Measurements from ENCODE around the gene HLCS. TPM values are rescaled to one million over a fixed set of nuclear protein-coding genes. Genes with fewer than 3 reads are reported as not detected.
"Not testable (repeated sequence)": the region's sequence is repeated elsewhere in the genome, so short reads cannot be mapped to it uniquely, and the experiment has no call there.

Gene HLCS
- polyA plus RNA-seq, 1 experiment = 22.3 TPM

- Histone ChIP-seq H3K27ac (ENCODE audit: low read depth, low read length) (no peak overlapping the region), H3K27me3 (ENCODE audit: control insufficient read depth, insufficient read depth, low read length) (no peaks in the 10 kb centered on the region), H3K9me3 (ENCODE audit: control insufficient read depth, insufficient read depth, low read length) (no peaks in the 10 kb centered on the region; the same call in 1 of the 2 replicates), H3K4me3 (ENCODE audit: low read depth, low read length) (no peak overlapping the region)
- no peak for DNase-seq (ENCODE audit: low read depth, low spot score)
- TF ChIP-seq CTCF (IDR thresholded peaks at IDR 0.05; ENCODE audit: low read depth, low read length) = no peak
- CTCF ChIA-PET = no interaction called here
- POLR2A ChIA-PET = no interaction called here
Observed at GRCh38 chr21:36959020-36959835, 7.2 kb downstream of the HLCS start.

- TF ChIP-seq CTCF (IDR thresholded peaks at IDR 0.05; ENCODE audit: low read depth, low read length) = no peak
- DNase-seq (ENCODE audit: low read depth, low spot score) = no peak
- Histone ChIP-seq H3K9me3 (ENCODE audit: control insufficient read depth, insufficient read depth, low read length) (no peaks in the 10 kb centered on the region; the same call in 1 of the 2 replicates), H3K4me3 (ENCODE audit: low read depth, low read length) (no peak overlapping the region), H3K27me3 (ENCODE audit: control insufficient read depth, insufficient read depth, low read length) (no peaks in the 10 kb centered on the region), H3K27ac (ENCODE audit: low read depth, low read length) (no peak overlapping the region)
- CTCF ChIA-PET = no interaction called here
- POLR2A ChIA-PET = no interaction called here
Observed at GRCh38 chr21:36955783-36956182, 10.7 kb downstream of the HLCS start.

DNA sequence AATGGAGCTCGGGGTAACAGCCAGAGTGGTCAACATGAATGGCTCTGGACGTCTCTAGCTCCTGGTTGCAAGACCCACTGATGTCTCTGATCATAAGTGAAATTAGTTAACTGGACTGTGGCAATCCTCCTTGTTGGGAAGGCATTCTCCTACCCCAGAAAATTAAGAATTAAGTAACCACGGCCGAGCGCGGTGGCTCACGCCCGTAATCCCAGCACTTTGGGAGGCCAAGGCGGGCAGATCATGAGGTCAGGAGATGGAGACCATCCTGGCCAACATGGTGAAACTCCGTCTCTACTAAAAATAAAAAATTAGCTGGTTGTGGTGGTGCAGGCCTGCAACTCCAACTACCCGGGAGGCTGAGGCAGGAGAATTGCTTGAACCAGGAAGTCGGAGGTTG is 14.1 kb downstream of the HLCS start:
- H3K4me3 ChIP-seq (ENCODE audit: low read depth, low read length); H3K9me3 ChIP-seq (ENCODE audit: control insufficient read depth, insufficient read depth, low read length); H3K27me3 ChIP-seq (ENCODE audit: control insufficient read depth, insufficient read depth, low read length); DNase-seq (ENCODE audit: low read depth, low spot score); H3K27ac ChIP-seq (ENCODE audit: low read depth, low read length); POLR2A ChIA-PET: not testable (repeated sequence)
- CTCF ChIA-PET = interaction anchor here (1.8 to 2.1 kb wide), 2 partner anchors 10 to 12 kb away, joined by 5 to 8 read pairs; no protein-coding TSS in a partner anchor

DNA sequence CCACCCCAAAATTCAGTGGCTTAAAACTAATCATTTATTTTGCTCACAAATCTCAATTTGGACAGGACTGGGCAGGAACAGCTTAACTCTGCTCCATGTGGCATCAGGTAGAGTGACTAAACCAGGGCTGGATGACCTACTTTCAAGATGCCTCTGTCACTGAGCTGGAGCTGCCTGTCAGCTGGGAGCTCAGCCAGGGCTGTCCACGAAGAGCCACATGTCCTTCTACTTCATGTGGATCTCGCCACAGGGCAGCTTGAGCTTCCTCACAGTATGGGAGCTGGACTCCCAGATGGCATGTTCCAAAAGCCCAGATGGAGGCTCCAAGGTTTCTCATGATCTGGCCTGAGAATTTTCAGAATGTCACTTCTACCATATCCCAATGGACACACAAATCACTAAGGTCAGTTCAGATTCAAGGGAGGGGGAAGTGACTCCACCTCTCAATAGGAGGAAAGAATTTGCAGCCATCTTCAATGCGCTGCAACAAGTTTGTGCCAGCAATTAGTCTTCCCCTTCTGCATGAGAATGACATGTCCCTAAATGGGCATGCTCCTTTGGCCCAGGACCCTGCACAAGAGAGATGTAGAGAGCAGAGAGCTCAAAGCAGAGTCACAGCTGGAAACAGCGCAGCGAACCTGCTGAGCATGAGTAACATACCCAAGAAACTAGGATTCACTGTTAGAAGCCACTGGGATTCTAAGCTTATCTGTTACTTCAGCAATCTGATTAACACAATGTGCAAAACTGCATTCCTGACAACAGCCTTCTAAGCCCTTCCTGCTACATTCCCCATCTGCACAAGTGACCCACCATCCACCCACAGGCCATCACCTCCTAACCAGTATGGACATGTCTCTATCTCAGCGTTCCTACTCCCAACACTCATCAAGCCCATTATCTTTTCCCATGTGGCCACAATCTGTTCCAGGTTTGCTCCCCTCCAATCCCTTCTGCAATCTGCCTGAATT is 17.0 kb downstream of the HLCS start:
- Histone ChIP-seq H3K27ac (ENCODE audit: low read depth, low read length) (no peak overlapping the region), H3K4me3 (ENCODE audit: low read depth, low read length) (no peak overlapping the region), H3K9me3 (ENCODE audit: control insufficient read depth, insufficient read depth, low read length) (peaks cover 2% of the 10 kb centered on the region; the same call in 1 of the 2 replicates), H3K27me3 (ENCODE audit: control insufficient read depth, insufficient read depth, low read length) (no peaks in the 10 kb centered on the region)
- CTCF ChIA-PET = interaction anchor here (0.5 to 1.6 kb wide), 3 partner anchors 11 to 615 kb away, joined by 3 to 9 read pairs (median 4); no protein-coding TSS in a partner anchor
- DNase-seq (ENCODE audit: low read depth, low spot score) = no peak
- POLR2A ChIA-PET = interaction anchor here (0.7 kb wide), 2 partner anchors 241 to 389 kb away, joined by 7 to 8 read pairs; no protein-coding TSS in a partner anchor
- TF ChIP-seq CTCF (IDR thresholded peaks at IDR 0.05; ENCODE audit: low read depth, low read length) = no peak

GRCh38 chr21:36948686-36949085 is 17.8 kb downstream of the HLCS start:
- TF ChIP-seq CTCF (IDR thresholded peaks at IDR 0.05; ENCODE audit: low read depth, low read length) = no peak
- ChIA-PET POLR2A (interaction anchor here (0.7 kb wide), 2 partner anchors 241 to 390 kb away, joined by 7 to 8 read pairs; no protein-coding TSS in a partner anchor), CTCF (interaction anchor here (0.5 to 1.6 kb wide), 6 partner anchors 9 to 615 kb away, joined by 3 to 9 read pairs (median 6); no protein-coding TSS in a partner anchor)
- H3K27me3 ChIP-seq (ENCODE audit: control insufficient read depth, insufficient read depth, low read length) = no peaks in the 10 kb centered on the region
- no peak overlapping the region for H3K4me3 ChIP-seq (ENCODE audit: low read depth, low read length)
- no peak overlapping the region for H3K27ac ChIP-seq (ENCODE audit: low read depth, low read length)
- H3K9me3 ChIP-seq (ENCODE audit: control insufficient read depth, insufficient read depth, low read length) = peaks cover 2% of the 10 kb centered on the region; the same call in 1 of the 2 replicates
- DNase-seq (ENCODE audit: low read depth, low spot score) = no peak
